C4-2B (cell line): Measurements from ENCODE around the gene CIDEB.

Source experiments
- CTCF ChIP-seq: fragments of 450-650 bp; conservative IDR thresholded peaks from 2 replicates; pipeline ENCODE4 v1.5.1; 2017; ENCODE audit warnings: mild to moderate bottlenecking
- ZFX ChIP-seq: fragments of 450-650 bp; IDR thresholded peaks from 2 replicates; pipeline ENCODE4 v1.6.1; 2017

GRCh38 chr14:24329073-24329663 is 21.4 kb upstream of the CIDEB start:
- no peak for TF ChIP-seq CTCF
- TF ChIP-seq ZFX = no peak
